NCI-H1694 (cell line): ENCODE measurements around the gene TWF1.
"Not testable (repeated sequence)": the region's sequence is repeated elsewhere in the genome, so short reads cannot be mapped to it uniquely, and the experiment has no call there.

ENCODE experiments used
- DNase-seq: peaks from one replicate; lab custom pipeline; 2025; lab: John Stamatoyannopoulos, UW

TWF1 gene

GRCh38 chr12:43805149-43805859 is 813 bp downstream of the TWF1 start:
- no peak for DNase-seq

DNA sequence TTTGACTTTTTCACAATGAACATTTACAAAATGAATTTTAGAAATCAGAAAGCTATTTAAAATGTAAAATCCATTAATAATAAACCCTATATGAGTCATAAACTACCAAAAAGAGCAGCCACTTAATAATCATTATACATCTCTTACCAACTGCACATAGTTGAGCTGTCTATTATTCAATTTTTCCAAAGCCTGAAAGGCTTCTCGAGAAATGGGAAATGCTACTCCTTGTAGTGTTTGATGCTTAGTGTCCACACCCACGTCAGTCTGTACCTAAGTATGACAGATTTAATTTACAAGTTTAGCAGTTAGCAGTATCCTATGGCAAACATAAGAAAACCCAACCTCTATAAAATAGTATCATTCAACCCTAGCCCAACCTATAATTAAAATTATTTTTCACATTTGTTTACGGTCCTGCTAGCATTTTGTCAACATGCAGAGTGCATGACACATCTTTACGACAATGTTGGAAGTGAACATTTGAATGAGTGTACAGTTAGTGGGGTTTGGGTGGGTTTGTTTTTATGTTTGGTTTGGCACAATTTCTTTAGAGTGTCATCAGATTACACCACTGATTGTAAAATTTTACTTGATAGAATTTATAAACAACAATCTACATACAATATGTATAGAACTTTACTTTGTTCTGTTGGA is 8.4 kb downstream of the TWF1 start:
- DNase-seq = no peak

GRCh38 chr12:43795716-43796280 is 10.3 kb downstream of the TWF1 start:
- no peak for DNase-seq

GRCh38 chr12:43789941-43790340 is 16.2 kb downstream of the TWF1 start:
- no peak for DNase-seq

- DNase-seq = no peak
Measured at GRCh38 chr12:43786899-43787693, 19.0 kb downstream of the TWF1 start.

- peak; percentile 25 for DNase-seq
Measured at GRCh38 chr12:43776498-43776897, 29.6 kb downstream of the TWF1 start.

- DNase-seq = no peak
Measured at GRCh38 chr12:43766291-43766690, 39.8 kb downstream of the TWF1 start.

DNA sequence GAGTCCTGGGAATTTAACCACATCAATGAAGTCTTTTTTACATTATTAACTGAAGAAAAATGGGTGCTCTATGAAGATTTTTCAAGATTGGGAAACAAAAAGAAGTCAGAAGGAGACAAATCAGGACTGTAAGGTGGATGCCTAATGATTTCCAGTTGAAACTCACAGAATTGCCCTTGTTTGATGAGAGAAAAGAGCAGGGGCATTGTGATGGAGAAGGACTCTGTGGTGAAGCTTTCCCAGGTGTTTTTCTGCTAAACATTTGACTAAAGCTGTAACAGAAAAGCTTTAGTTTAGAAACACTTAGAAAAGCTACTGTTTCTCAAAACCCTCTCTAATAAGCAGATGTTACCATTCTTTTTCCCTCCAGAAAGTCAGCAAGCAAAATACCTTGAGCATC is 41.6 kb downstream of the TWF1 start:
- no peak for DNase-seq

GRCh38 chr12:43763769-43764168 is 42.3 kb downstream of the TWF1 start:
- no peak for DNase-seq

GRCh38 chr12:43762596-43762995 is 43.5 kb downstream of the TWF1 start:
- no peak for DNase-seq

GRCh38 chr12:43761500-43761899 is 44.6 kb downstream of the TWF1 start:
- no peak for DNase-seq

DNA sequence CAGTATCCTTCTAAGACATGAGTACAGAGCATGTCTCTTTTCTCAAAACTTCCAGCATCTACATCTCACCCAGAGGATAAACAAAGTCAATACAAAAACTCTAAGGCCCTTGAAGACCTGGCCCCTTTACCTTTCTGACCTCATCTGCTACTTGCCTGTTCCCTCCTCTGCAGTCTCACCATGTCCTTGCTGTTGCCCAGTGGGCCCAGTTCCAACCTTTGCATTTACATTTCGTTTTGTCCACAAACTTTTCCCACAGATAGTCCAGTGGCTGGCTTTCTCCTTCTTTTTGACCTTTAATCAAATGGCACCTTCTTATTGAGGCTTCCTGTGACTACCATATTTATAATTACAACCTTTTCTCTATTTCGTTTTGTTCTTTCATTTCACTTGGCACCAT is 45.7 kb downstream of the TWF1 start:
- DNase-seq = no peak

DNA sequence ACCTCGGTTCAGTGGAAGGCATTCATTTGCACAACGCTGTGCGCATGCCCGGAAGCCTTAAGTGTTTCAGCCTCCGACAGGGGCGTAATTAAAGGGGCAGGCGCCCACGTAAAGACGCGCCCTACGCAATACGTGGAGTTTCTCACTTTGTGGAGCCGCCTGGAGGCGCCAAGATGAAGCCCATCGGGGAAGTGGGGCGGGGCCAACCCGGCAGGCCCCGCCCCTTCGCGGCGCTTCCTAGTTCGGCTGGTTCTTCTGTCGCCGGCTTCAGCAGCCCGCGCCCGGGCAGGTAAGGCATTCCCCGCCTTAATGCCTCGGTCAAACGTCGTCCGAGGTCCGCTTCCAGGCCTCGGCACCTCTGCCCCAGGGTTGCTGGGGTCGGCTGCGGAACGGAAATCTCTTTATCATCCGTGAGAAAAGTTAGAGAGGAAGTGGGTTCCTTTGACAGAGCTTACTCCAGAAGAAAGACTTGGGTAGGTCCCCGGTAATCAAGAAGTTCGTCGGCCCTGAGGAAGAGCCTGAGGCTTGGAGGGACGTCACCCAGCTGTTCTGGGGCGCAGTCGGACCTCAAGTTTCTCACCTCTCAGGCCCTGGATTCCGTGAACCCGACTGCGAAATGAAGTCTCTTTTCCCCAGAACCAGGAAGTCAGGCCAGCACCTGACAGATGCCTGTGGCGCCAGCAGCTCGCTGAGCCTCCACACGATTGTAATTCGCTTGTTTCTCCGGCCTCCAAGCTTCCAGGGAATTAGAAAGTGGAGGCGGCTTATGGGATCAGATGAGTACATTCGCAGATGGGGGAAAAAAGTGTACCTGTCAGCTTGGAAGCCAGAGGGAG is 47.2 kb downstream of the TWF1 start, which contains the start of the genes IRAK4 and PUS7L:
Gene IRAK4 (plus strand): TSS at position 224 of the 836 bp plus-strand sequence. CDS start 9,161 bp downstream, outside the sequence.
Gene PUS7L (minus strand): TSS at position 63 of the 836 bp plus-strand sequence. CDS start 3,545 bp downstream, outside the sequence.
- peak; percentile 96 for DNase-seq

DNA sequence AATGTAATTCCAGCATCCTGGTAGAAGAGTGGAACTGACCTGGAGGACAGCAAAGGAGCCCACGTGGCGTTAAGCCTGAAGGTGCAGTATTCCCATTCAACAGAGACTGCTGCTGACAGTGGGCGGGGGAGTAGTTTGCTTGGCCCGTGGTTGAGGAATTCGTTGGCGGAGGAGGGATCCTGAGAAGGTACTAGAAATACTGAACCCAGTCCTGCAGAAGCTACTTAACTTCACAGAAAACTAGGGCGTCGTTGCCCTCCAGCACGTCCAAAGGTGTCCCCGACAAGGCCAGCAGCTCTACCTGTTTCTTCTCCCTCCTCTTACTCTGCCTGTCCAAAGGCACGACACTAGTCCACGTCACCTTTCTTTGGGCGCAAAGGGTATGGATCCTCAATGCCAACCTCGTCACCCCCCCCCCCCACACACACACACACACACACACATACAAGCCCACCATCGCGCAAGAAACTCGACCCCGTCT is 47.8 kb downstream of the TWF1 start:
- DNase-seq = no peak

DNA sequence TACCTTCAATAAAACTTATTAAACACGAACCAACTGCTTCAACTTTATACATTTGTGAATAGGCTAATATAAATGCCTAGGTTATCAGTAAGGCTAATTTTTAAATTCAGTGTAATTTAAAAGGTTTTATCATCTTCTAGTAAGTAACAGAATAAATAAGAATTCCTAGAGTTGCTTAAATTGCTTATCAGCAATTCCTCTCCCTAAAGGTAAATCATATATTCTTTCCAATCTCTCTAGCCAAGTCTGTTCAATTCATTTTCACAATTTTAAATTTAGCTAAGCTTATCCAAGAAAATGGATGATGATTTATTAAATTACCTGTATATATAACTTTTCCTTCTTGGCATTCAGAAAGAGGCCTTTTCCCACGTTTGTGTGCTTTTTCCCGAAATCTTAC is 52.1 kb downstream of the TWF1 start:
- no peak for DNase-seq

DNA sequence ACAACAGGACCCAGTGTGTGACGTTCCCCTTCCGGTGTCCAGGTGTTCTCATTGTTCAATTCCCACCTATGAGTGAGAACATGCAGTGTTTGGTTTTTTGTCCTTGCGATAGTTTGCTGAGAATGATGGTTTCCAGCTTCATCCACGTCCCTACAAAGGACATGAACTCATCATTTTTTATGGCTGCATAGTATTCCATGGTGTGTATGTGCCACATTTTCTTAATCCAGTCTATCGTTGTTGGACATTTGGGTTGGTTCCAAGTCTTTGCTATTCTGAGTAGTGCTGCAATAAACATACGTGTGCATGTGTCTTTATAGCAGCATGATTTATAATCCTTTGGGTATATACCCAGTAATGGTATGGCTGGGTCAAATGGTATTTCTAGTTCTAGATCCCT is 54.8 kb downstream of the TWF1 start:
- DNase-seq = not testable (repeated sequence)

GRCh38 chr12:43750814-43751213 is 55.3 kb downstream of the TWF1 start:
- DNase-seq = no peak

GRCh38 chr12:43749016-43749415 is 57.1 kb downstream of the TWF1 start:
- DNase-seq = no peak

GRCh38 chr12:43744826-43745225 is 61.3 kb downstream of the TWF1 start:
- DNase-seq = no peak
